Ovary (tissue), 9 donors: ENCODE results near the gene RNF151. TPM values are rescaled to one million over a fixed set of nuclear protein-coding genes. Genes with fewer than 3 reads are reported as not detected.

Experiments
- DNase-seq, 5 donors: peaks; one replicate each; pipeline ENCODE4 v3.0.0-alpha.2; 2019 to 2020
- H3K27ac ChIP-seq, 2 donors: fragments of 200-600 bp; one replicate each; pipeline versions ENCODE4 v1.5.1 to v1.8.0; 2019 to 2022
- H3K27me3 ChIP-seq: fragments of 200-600 bp; one replicate; pipeline ENCODE4 v1.8.0; 2022
- H3K36me3 ChIP-seq: fragments of 200-600 bp; sonication (generic); one replicate; pipeline ENCODE4 v1.5.1; 2019
- H3K4me1 ChIP-seq: one replicate; pipeline ENCODE4 v1.8.1; 2013; ENCODE audit warnings: mild to moderate bottlenecking, moderate library complexity; ENCODE audit not compliant: insufficient read depth
- H3K4me3 ChIP-seq: fragments of 200-600 bp; sonication (generic); one replicate; pipeline ENCODE4 v1.5.1; 2017
- H3K9me3 ChIP-seq, 2 donors: fragments of 200-600 bp in 1 of 2; sonication (generic) in 1 of 2; one replicate each; pipeline versions ENCODE4 v1.5.1 to v1.8.1; 2013 to 2019; ENCODE audit warnings: mild to moderate bottlenecking in 1 of 2, moderate library complexity in 1 of 2
- EP300 ChIP-seq: sonication (generic); formaldehyde crosslinking; IDR thresholded peaks from one replicate; pipeline ENCODE4 v1.6.1; 2017; ENCODE audit warnings: antibody characterized with exemption
- POLR2A ChIP-seq: fragments of 450-650 bp; IDR thresholded peaks from one replicate; pipeline ENCODE4 v1.6.1; 2017; ENCODE audit warnings: antibody characterized with exemption, mild to moderate bottlenecking, moderate library complexity
- WGBS, 3 donors: extraction: QIAGEN DNeasy Blood & Tissue Kit in 1 of 3; methylation state at CpG; one replicate each; pipeline versions ENCODE4 v1.1.5 to v1.1.7; 2013 to 2017; 5-methylcytosine and 5-hydroxymethylcytosine counted together
- intact Hi-C, 4 donors: fragments of 100-400 bp; cut with DNase I; formaldehyde crosslinking; loops; one replicate each; pipeline versions ENCODE4 v1.11.0 to v1.15.1; 2022 to 2023
- polyA plus RNA-seq, 2 donors: library from polyadenylated mRNA; stranded (reverse); fragments of 200-250 nt in 1 of 2; fragments of 350-450 nt in 1 of 2; fragmentation: Illumina TruSeq in 1 of 2; extraction: RNeasy Lipid Tissue Mini Kit (QIAGEN cat#74804) in 1 of 2; gene quantifications; one replicate each; pipeline ENCODE4 v1.2.3, GENCODE V29; 2013 to 2014
- total RNA-seq, 7 donors: library from RNA; depleted of rRNA in 2 of 7; stranded (reverse); fragments of >200 nt in 2 of 7; fragmentation: NEBNext Ultra II Directional in 3 of 7; extraction: Animal tissue kit (Norgen Biotek cat#: 25700) in 3 of 7; gene quantifications; one replicate each; pipeline versions ENCODE4 v1.1.0 to v1.2.4, GENCODE V29; 2016 to 2023
- TF ChIP-seq, protein P1 (sequence below), 3 donors: fragments of 450-650 bp in 2 of 3; fragments of 200-600 bp in 1 of 3; IDR thresholded peaks; one replicate each; pipeline versions ENCODE4 v1.5.1 to v1.8.0; 2016 to 2022; ENCODE audit warnings: antibody characterized with exemption in 3 of 3, mild to moderate bottlenecking in 1 of 3
- donor health status: DM: no; HTN: no; CAD: no; lungs with moderate emphysema.
- donor health status: DM: no; HTN: no; CAD: no.
- donor health status: Bipolar disorder and iron deficiency.
- donor health status: DM: yes; HTN: yes; CAD: no.
- donor health status: DM: no; HTN: no; CAD: no.
- donor health status: DM: yes; HTN: yes; CAD: no.

RNF151 gene
- total and polyA plus RNA-seq, 9 donors: 0.32 TPM; not detected in 8

GRCh38 chr16:2001035-2001434 lies 34.4 kb downstream of the RNF151 start:
- H3K27me3 ChIP-seq: no peaks in the 10 kb centered on the region
- peaks cover 10% of the 10 kb centered on the region for H3K4me1 ChIP-seq
- no peaks in the 10 kb centered on the region for H3K9me3 ChIP-seq
- H3K4me3 ChIP-seq: no peak overlapping the region
- no peak overlapping the region for H3K27ac ChIP-seq
- no peak for DNase-seq
- no peaks in the 10 kb centered on the region for H3K36me3 ChIP-seq
- intact Hi-C loops: no loop called here
- 91 to 96% (median 96%) methylated on average over 19 of the region's 19 CpGs for WGBS, 3 donors
- no peak for TF ChIP-seq POLR2A
- TF ChIP-seq EP300: no peak
- TF ChIP-seq, protein P1, sequence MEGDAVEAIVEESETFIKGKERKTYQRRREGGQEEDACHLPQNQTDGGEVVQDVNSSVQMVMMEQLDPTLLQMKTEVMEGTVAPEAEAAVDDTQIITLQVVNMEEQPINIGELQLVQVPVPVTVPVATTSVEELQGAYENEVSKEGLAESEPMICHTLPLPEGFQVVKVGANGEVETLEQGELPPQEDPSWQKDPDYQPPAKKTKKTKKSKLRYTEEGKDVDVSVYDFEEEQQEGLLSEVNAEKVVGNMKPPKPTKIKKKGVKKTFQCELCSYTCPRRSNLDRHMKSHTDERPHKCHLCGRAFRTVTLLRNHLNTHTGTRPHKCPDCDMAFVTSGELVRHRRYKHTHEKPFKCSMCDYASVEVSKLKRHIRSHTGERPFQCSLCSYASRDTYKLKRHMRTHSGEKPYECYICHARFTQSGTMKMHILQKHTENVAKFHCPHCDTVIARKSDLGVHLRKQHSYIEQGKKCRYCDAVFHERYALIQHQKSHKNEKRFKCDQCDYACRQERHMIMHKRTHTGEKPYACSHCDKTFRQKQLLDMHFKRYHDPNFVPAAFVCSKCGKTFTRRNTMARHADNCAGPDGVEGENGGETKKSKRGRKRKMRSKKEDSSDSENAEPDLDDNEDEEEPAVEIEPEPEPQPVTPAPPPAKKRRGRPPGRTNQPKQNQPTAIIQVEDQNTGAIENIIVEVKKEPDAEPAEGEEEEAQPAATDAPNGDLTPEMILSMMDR (IDR thresholded peaks at IDR 0.05): no peak

- peak in 2 of 5 donors; percentile 28 to 36 for DNase-seq
- no peaks in the 10 kb centered on the region for H3K36me3 ChIP-seq
- no peaks in the 10 kb centered on the region for H3K9me3 ChIP-seq
- 91 to 95% (median 92%) methylated on average over 52 to 53 of the region's 53 CpGs for WGBS, 3 donors
- no peak overlapping the region for H3K27ac ChIP-seq
- H3K4me1 ChIP-seq: peaks cover 10% of the 10 kb centered on the region
- TF ChIP-seq EP300 (no peak), POLR2A (no peak)
- TF ChIP-seq, protein P1 (IDR thresholded peaks at IDR 0.05): no peak
- intact Hi-C loops: no loop called here
- no peak overlapping the region for H3K4me3 ChIP-seq
- H3K27me3 ChIP-seq: no peaks in the 10 kb centered on the region
Measured at GRCh38 chr16:2001456-2002355, 35.0 kb downstream of the RNF151 start.

GRCh38 chr16:2002406-2003230 lies 36.0 kb downstream of the RNF151 start:
- H3K9me3 ChIP-seq: no peaks in the 10 kb centered on the region
- no peak overlapping the region for H3K27ac ChIP-seq
- 87 to 91% (median 90%) methylated on average over 39 to 47 of the region's 47 CpGs for WGBS, 3 donors
- peak in 2 of 5 donors; percentile 26 to 40 for DNase-seq
- H3K4me3 ChIP-seq: no peak overlapping the region
- no peaks in the 10 kb centered on the region for H3K36me3 ChIP-seq
- H3K4me1 ChIP-seq: peaks cover 16% of the 10 kb centered on the region
- TF ChIP-seq EP300: no peak
- TF ChIP-seq, protein P1 (IDR thresholded peaks at IDR 0.05): no peak
- TF ChIP-seq POLR2A: no peak
- intact Hi-C loops: no loop called here
- no peaks in the 10 kb centered on the region for H3K27me3 ChIP-seq

GRCh38 chr16:2003231-2003826 lies 36.7 kb downstream of the RNF151 start:
- H3K9me3 ChIP-seq: no peaks in the 10 kb centered on the region
- WGBS, 3 donors: 81 to 87% (median 81%) methylated on average over 8 of the region's 8 CpGs
- peaks cover 14% of the 10 kb centered on the region for H3K4me1 ChIP-seq
- H3K36me3 ChIP-seq: no peaks in the 10 kb centered on the region
- H3K27me3 ChIP-seq: no peaks in the 10 kb centered on the region
- H3K27ac ChIP-seq: no peak overlapping the region
- TF ChIP-seq, protein P1 (IDR thresholded peaks at IDR 0.05): no peak
- TF ChIP-seq POLR2A (no peak), EP300 (no peak)
- DNase-seq: peak in 1 of 5 donors; percentile 22
- intact Hi-C loops: no loop called here
- no peak overlapping the region for H3K4me3 ChIP-seq
